HK-2 (cell line): ENCODE results near the gene MAPK7.
"Not testable (repeated sequence)": the region's sequence is repeated elsewhere in the genome, so short reads cannot be mapped to it uniquely, and the experiment has no call there.

Source experiments
- DNase-seq: peaks from one replicate; pipeline ENCODE4 v3.0.0-alpha.2; 2018; ENCODE audit not compliant: unreplicated experiment

MAPK7 gene

GRCh38 chr17:19343256-19343630, 35.1 kb upstream of the MAPK7 start:
- DNase-seq = no peak

GRCh38 chr17:19343671-19344151, 34.6 kb upstream of the MAPK7 start:
- DNase-seq = no peak

- no peak for DNase-seq
Measured at GRCh38 chr17:19344311-19345066, 33.8 kb upstream of the MAPK7 start.

GRCh38 chr17:19345067-19345460, 33.2 kb upstream of the MAPK7 start:
- no peak for DNase-seq

GRCh38 chr17:19345486-19346350, 32.6 kb upstream of the MAPK7 start:
- no peak for DNase-seq

GRCh38 chr17:19346351-19347255, 31.7 kb upstream of the MAPK7 start:
- DNase-seq = no peak

- no peak for DNase-seq
Measured at GRCh38 chr17:19347323-19348080, 30.8 kb upstream of the MAPK7 start.

GRCh38 chr17:19348081-19348650, 30.1 kb upstream of the MAPK7 start:
- no peak for DNase-seq

- DNase-seq = no peak
Measured at GRCh38 chr17:19348806-19349205, 29.5 kb upstream of the MAPK7 start.

GRCh38 chr17:19353401-19353800, 24.9 kb upstream of the MAPK7 start:
- DNase-seq = not testable (repeated sequence)

- no peak for DNase-seq
Measured at GRCh38 chr17:19354748-19355147, 23.6 kb upstream of the MAPK7 start.

GRCh38 chr17:19357351-19357750, 20.9 kb upstream of the MAPK7 start:
- no peak for DNase-seq

- no peak for DNase-seq
Measured at GRCh38 chr17:19357761-19358160, 20.5 kb upstream of the MAPK7 start.

- no peak for DNase-seq
Measured at GRCh38 chr17:19359151-19359550, 19.1 kb upstream of the MAPK7 start.

- no peak for DNase-seq
Measured at GRCh38 chr17:19359856-19360255, 18.4 kb upstream of the MAPK7 start.

- no peak for DNase-seq
Measured at GRCh38 chr17:19360772-19361171, 17.5 kb upstream of the MAPK7 start.

GRCh38 chr17:19361326-19361725, 17.0 kb upstream of the MAPK7 start:
- DNase-seq = no peak

- DNase-seq = no peak
Measured at GRCh38 chr17:19361944-19362276, 16.4 kb upstream of the MAPK7 start.

- peak; percentile 95 for DNase-seq
Measured at GRCh38 chr17:19362277-19363113, 15.8 kb upstream of the MAPK7 start, which contains the start of gene B9D1. Gene B9D1 (minus strand): TSS chr17:19362723. CDS start chr17:19362569, 154 bp downstream.

GRCh38 chr17:19363114-19363438, 15.2 kb upstream of the MAPK7 start:
- no peak for DNase-seq
